ENCODE data around the gene FBXO42. TPM values are rescaled to one million over a fixed set of nuclear protein-coding genes. Genes with fewer than 3 reads are reported as not detected.
A peak's percentile ranks its signal among the peaks of the same experiment; 100 is the strongest.

Gene FBXO42
- total RNA-seq, 1 donor from 2014 or later: 19.0 TPM

- H3K4me1 Mint-ChIP-seq: peaks cover 20% of the 10 kb centered on the region
- no peak for TF ChIP-seq CTCF (IDR thresholded peaks at IDR 0.05)
- no peaks in the 10 kb centered on the region for H3K27me3 Mint-ChIP-seq
- intact Hi-C loops (cut with micrococcal nuclease): no loop called here
- H3K4me3 Mint-ChIP-seq: no peak overlapping the region
- POLR2A ChIA-PET: no interaction called here
- CTCF ChIA-PET: no interaction called here
- ATAC-seq (ENCODE audit: low read depth): no peak
- no peaks in the 10 kb centered on the region for H3K9me3 Mint-ChIP-seq
- DNase-seq: no peak
- no peak overlapping the region for H3K27ac Mint-ChIP-seq
- peaks cover 13% of the 10 kb centered on the region for H3K36me3 Mint-ChIP-seq (ENCODE audit: low read depth)
These were observed 11.6 kb downstream of the FBXO42 start for GRCh38 chr1:16340673-16341072.

- TF ChIP-seq CTCF (IDR thresholded peaks at IDR 0.05): no peak
- no peak for DNase-seq
- ChIA-PET CTCF (no interaction called here), POLR2A (no interaction called here)
- no peak overlapping the region for H3K27ac Mint-ChIP-seq
- H3K36me3 Mint-ChIP-seq (ENCODE audit: low read depth): peaks cover 15% of the 10 kb centered on the region
- no peaks in the 10 kb centered on the region for H3K9me3 Mint-ChIP-seq
- H3K27me3 Mint-ChIP-seq: no peaks in the 10 kb centered on the region
- peaks cover 27% of the 10 kb centered on the region for H3K4me1 Mint-ChIP-seq
- no peak for ATAC-seq (ENCODE audit: low read depth)
- H3K4me3 Mint-ChIP-seq: no peak overlapping the region
- intact Hi-C loops (cut with micrococcal nuclease): no loop called here
These were observed 13.3 kb downstream of the FBXO42 start for GRCh38 chr1:16338961-16339360.

- CTCF ChIA-PET: interaction anchor here (0.6 kb wide), 1 partner anchor 58 kb away, joined by 3 read pairs; no protein-coding TSS in a partner anchor
- H3K4me3 Mint-ChIP-seq: no peak overlapping the region
These were observed 17.5 kb downstream of the FBXO42 start for GRCh38 chr1:16334655-16335340.

DNA sequence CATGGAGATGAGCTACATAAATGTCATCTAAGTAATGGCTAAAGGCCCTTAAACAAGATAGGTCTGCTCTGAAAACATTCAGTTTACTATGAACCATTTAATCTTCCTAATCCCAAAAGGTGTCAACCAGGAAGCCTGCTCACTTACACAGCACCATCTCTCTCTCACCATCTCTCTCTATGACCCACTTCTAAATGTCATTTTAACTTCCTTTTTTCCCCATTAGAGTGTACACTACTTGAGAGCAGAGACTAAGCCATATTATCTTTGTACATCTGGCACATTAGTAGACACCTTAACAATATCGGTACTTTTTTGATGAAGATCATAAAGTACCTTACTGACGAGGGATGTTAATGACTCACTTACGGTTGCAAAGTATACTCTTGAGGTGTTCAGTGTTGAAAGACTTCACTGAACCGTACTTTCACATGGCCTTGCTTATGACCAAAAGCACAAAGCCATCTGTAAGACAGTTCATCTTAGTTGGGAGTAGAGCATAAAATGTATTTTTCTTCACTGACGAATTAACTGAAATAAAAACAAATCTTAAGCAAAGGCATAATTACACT lies 25.4 kb downstream of the FBXO42 start:
- no peaks in the 10 kb centered on the region for H3K27me3 Mint-ChIP-seq
- no peaks in the 10 kb centered on the region for H3K9me3 Mint-ChIP-seq
- DNase-seq (no peak), ATAC-seq (ENCODE audit: low read depth) (no peak)
- intact Hi-C loops (cut with micrococcal nuclease): no loop called here
- peak overlapping the region; percentile 24 for H3K27ac Mint-ChIP-seq
- no peak overlapping the region for H3K4me3 Mint-ChIP-seq
- TF ChIP-seq CTCF (IDR thresholded peaks at IDR 0.05): no peak
- peaks cover 16% of the 10 kb centered on the region for H3K36me3 Mint-ChIP-seq (ENCODE audit: low read depth)
- ChIA-PET POLR2A (no interaction called here), CTCF (no interaction called here)
- H3K4me1 Mint-ChIP-seq: peaks cover 10% of the 10 kb centered on the region

More at GRCh38 chr1:16334655-16335340, 17.5 kb downstream of the FBXO42 start:
- POLR2A ChIA-PET: interaction anchor here (0.6 kb wide), 1 partner anchor 23 kb away, joined by 5 read pairs; no protein-coding TSS in a partner anchor
- Mint-ChIP-seq H3K27ac (no peak overlapping the region), H3K36me3 (ENCODE audit: low read depth) (peaks cover 10% of the 10 kb centered on the region), H3K27me3 (no peaks in the 10 kb centered on the region), H3K9me3 (no peaks in the 10 kb centered on the region), H3K4me1 (peaks cover 22% of the 10 kb centered on the region)
- intact Hi-C loops (cut with micrococcal nuclease): no loop called here
- DNase-seq: no peak
- ATAC-seq (ENCODE audit: low read depth): no peak
- TF ChIP-seq CTCF (IDR thresholded peaks at IDR 0.05): no peak

DNA sequence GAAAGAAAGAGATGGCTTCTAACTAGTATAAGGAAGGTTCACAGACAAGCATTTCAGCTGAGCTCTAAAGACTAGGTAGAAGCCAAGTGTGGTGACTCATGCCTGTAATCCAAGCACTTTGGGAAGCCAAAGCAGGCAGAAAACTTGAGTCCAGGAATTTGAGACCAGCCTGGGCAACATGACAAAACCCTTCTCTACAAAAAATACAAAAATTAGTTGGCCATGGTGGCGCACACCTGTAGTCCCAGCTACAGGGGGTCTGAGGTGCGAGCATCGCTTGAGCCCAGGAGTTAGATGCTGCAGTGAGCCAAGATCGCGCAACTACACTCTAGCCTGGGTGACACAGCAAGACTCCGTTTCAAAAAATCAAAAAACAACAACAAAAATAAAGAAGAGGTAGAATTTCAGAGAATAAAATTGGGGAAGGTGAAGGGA lies 27.8 kb downstream of the FBXO42 start:
- Mint-ChIP-seq H3K9me3 (no peaks in the 10 kb centered on the region), H3K27ac (no peak overlapping the region), H3K4me1 (peaks cover 21% of the 10 kb centered on the region), H3K4me3 (no peak overlapping the region), H3K36me3 (ENCODE audit: low read depth) (peaks cover 13% of the 10 kb centered on the region), H3K27me3 (no peaks in the 10 kb centered on the region)
- ATAC-seq (ENCODE audit: low read depth) (no peak), DNase-seq (no peak)
- intact Hi-C loops (cut with micrococcal nuclease): no loop called here
- ChIA-PET CTCF (no interaction called here), POLR2A (interaction anchor here (1.1 kb wide), 1 partner anchor 82 kb away, joined by 3 read pairs; no protein-coding TSS in a partner anchor)
- no peak for TF ChIP-seq CTCF (IDR thresholded peaks at IDR 0.05)

All from activated B cell treated with CpG ODN at 0.5 μM for 24 hours (primary cell).